ENCODE measurements around the gene TAF6L. TPM values are rescaled to one million over a fixed set of nuclear protein-coding genes. Genes with fewer than 3 reads are reported as not detected.

TAF6L gene
- total RNA-seq (10 to 100 TPM; 22.4 to 32.0 TPM), polyA plus RNA-seq (ENCODE audit: insufficient read depth, low read depth, low replicate concordance) (13.6 TPM)
- long read RNA-seq, donor 1, transcript TAF6L-201 (11 exons, 2,116 nt): major isoform, 11 of 12 reads
- long read RNA-seq, donor 1, partial matches to known transcripts: 0 of 12 reads
- long read RNA-seq, donor 1, other reads (novel, unspliced or antisense): 0 of 12 reads
- long read RNA-seq, donor 2, partial matches to known transcripts: 0 of 21 reads
- long read RNA-seq, donor 2, other reads (novel, unspliced or antisense): 16 of 21 reads

DNA sequence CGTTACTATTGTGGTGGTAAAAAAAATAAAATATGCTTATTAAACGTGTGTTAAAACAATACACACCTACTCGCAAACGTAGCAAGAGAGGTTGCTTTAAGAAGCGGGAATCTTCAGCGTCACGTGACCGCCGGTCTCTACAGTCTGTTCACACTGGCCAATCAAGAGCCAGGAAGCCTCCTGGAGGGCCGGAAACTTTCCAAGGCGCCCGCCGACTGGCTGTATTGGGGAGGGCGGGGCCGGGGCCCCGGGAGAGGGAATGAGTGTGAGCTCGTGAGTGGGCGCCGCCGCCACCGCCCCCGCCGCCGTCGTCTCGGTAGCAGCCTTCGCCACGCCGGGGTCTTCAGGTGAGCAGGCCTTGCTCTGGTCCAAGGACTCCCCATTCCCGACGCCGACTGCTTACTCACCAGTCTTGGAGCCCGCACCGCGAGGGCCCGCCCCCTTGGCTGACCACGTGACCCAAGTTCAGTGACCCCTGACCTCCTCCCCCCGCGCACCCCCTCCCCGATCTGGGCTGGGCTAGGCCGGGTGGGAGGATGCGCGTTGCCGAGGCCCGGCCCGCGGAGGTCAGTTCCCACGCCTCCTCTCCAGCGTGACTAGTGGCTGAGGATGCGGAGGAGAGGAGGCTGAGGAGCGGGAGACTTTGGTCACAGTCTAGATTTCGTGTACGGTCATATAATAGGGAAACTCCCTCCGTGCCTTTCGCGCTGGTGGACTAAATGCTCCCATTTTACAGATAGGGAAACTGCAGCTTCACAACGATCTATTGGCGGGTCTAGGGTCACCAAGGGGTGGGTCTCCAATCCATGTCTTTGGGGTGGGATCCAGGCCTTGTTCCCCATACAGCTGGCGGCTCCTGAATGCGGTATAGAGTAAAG, at the start of gene TAF6L:
TSS of gene TAF6L (plus strand) at position 253 of the 878 bp plus-strand sequence. CDS start 4,388 bp downstream, outside the sequence.
- intact Hi-C loops (cut with DNase I; ENCODE audit: low total_unique reads): no loop called here
- Histone ChIP-seq H3K4me3 (peak within 1 kb of the TSS; percentile 61 to 63), H3K4me1 (peaks cover 19% of the 10 kb centered on the region), H3K27me3 (no peaks in the 10 kb centered on the region), H3K9me3 (no peaks in the 10 kb centered on the region), H3K36me3 (ENCODE audit: low read depth, missing control alignments) (no peaks in the 10 kb centered on the region), H3K27ac (peak within 1 kb of the TSS; percentile 80 to 93)
- peak; percentile 100 for DNase-seq
- 1 to 3% methylated on average over 20 to 51 of the region's 60 CpGs for WGBS, 2 donors
- TF ChIP-seq CTCF (IDR thresholded peaks at IDR 0.05): no peak
- no peak for TF ChIP-seq POLR2A (IDR thresholded peaks at IDR 0.05)

DNA sequence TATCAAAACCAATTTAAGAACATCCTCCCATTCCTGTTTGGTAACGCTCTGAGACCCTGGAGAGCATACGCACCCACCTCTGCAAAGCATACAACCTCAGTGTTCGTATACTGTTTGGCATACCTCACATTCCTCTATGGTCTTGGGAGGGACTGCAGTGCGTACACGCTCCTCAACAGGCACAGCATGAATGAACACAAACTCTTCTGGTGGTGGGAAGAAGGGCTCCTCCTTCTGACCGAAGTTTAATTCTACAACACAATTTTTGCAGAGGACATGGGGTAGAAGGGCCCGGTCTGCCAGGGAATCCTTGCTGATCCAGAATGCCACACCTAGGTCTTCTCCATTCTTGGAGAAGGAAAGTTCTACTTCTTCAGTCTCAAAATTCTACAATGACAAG, 49.2 kb upstream of the TAF6L start:
- Histone ChIP-seq H3K27me3 (no peaks in the 10 kb centered on the region), H3K9me3 (no peaks in the 10 kb centered on the region), H3K36me3 (ENCODE audit: low read depth, missing control alignments) (no peaks in the 10 kb centered on the region), H3K4me1 (peaks cover 12% of the 10 kb centered on the region), H3K4me3 (no peak overlapping the region), H3K27ac (no peak overlapping the region)
- no peak for DNase-seq
- TF ChIP-seq CTCF (IDR thresholded peaks at IDR 0.05) (no peak), POLR2A (IDR thresholded peaks at IDR 0.05) (no peak)
- 77 to 85% methylated on average over 7 of the region's 7 CpGs for WGBS, 2 donors
- intact Hi-C loops (cut with DNase I; ENCODE audit: low total_unique reads): no loop called here

DNA sequence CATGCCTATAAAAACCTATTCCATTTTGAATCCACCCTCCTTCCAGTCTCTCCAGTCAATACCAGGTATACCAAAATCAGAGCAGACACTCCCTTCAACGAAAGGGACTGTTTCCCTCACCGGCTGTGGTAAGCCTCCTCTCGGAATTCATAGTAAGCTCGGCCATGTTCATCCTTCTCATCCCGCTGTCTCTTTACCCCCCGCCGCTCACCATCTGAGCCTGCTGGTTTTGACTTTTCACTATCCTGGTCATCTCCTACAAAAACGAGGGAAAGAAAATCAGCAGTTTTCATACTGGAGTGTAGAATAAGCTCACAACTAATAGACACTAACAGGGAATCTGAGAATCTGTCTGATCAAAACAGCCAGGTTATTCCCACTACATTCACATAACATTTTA, 47.0 kb upstream of the TAF6L start:
- H3K9me3 ChIP-seq: no peaks in the 10 kb centered on the region
- intact Hi-C loops (cut with DNase I; ENCODE audit: low total_unique reads): no loop called here
- no peaks in the 10 kb centered on the region for H3K27me3 ChIP-seq
- TF ChIP-seq CTCF (IDR thresholded peaks at IDR 0.05) (no peak), POLR2A (IDR thresholded peaks at IDR 0.05) (no peak)
- no peak overlapping the region for H3K4me3 ChIP-seq
- H3K4me1 ChIP-seq: peaks cover 12% of the 10 kb centered on the region
- H3K36me3 ChIP-seq (ENCODE audit: low read depth, missing control alignments): no peaks in the 10 kb centered on the region
- H3K27ac ChIP-seq: no peak overlapping the region
- no peak for DNase-seq
- 34 to 50% methylated on average over 8 of the region's 8 CpGs for whole genome bisulfite sequencing, 2 donors

- Histone ChIP-seq H3K9me3 (no peaks in the 10 kb centered on the region), H3K4me1 (peaks cover 24% of the 10 kb centered on the region), H3K36me3 (ENCODE audit: low read depth, missing control alignments) (no peaks in the 10 kb centered on the region), H3K27me3 (no peaks in the 10 kb centered on the region), H3K27ac (peak overlapping the region; percentile 82 to 96), H3K4me3 (peak overlapping the region; percentile 90 to 93)
- 0% methylated on average over 7 of the region's 7 CpGs for WGBS, 2 donors
- no peak for DNase-seq
- intact Hi-C loops (cut with DNase I; ENCODE audit: low total_unique reads): no loop called here
- TF ChIP-seq CTCF (IDR thresholded peaks at IDR 0.05) (no peak), POLR2A (IDR thresholded peaks at IDR 0.05) (no peak)
Measured at GRCh38 chr11:62725646-62726045, 45.5 kb upstream of the TAF6L start.

Measured in testis (tissue), 5 donors.